Hepatocyte (in vitro differentiated cells): ENCODE data around the gene QRSL1. TPM values are rescaled to one million over a fixed set of nuclear protein-coding genes. Genes with fewer than 3 reads are reported as not detected.
"Not testable (repeated sequence)": the region's sequence is repeated elsewhere in the genome, so short reads cannot be mapped to it uniquely, and the experiment has no call there.

Experiments
- DNase-seq: peaks from one replicate; pipeline ENCODE4 v3.0.0-alpha.2; 2016; ENCODE audit warnings: low spot score
- H2AFZ ChIP-seq: fragments of 200-600 bp; sonication (generic); 2 replicates; pipeline ENCODE4 v1.6.0; 2016; ENCODE audit warnings: antibody characterized with exemption, mild to moderate bottlenecking
- H3K27ac ChIP-seq: fragments of 200-600 bp; sonication (generic); 2 replicates; pipeline ENCODE4 v1.5.1; 2016; ENCODE audit warnings: mild to moderate bottlenecking
- H3K27me3 ChIP-seq: fragments of 200-600 bp; sonication (generic); 2 replicates; pipeline ENCODE4 v1.6.1; 2016
- H3K36me3 ChIP-seq: fragments of 200-600 bp; sonication (generic); replicated peaks from 2 replicates; pipeline ENCODE4 v1.5.1; 2016; ENCODE audit warnings: low read depth; ENCODE audit not compliant: insufficient read depth
- H3K4me1 ChIP-seq: fragments of 200-600 bp; sonication (generic); 2 replicates; pipeline ENCODE4 v1.5.1; 2016; ENCODE audit warnings: mild to moderate bottlenecking, moderate library complexity; ENCODE audit not compliant: insufficient read depth
- H3K4me2 ChIP-seq: fragments of 200-600 bp; sonication (generic); 2 replicates; pipeline ENCODE4 v1.6.0; 2016
- H3K4me3 ChIP-seq: fragments of 200-600 bp; sonication (generic); 2 replicates; pipeline ENCODE4 v1.5.1; 2016; ENCODE audit warnings: mild to moderate bottlenecking
- H3K79me2 ChIP-seq: fragments of 200-600 bp; sonication (generic); 2 replicates; pipeline ENCODE4 v1.6.0; 2017; ENCODE audit warnings: mild to moderate bottlenecking
- H3K9me2 ChIP-seq: fragments of 200-600 bp; sonication (generic); replicated peaks from 2 replicates; pipeline ENCODE4 v1.6.0; 2017; ENCODE audit warnings: mild to moderate bottlenecking; ENCODE audit not compliant: insufficient read depth
- H3K9me3 ChIP-seq: fragments of 200-600 bp; sonication (generic); 2 replicates; pipeline ENCODE4 v1.5.1; 2016; ENCODE audit warnings: low read depth, mild to moderate bottlenecking
- H4K20me1 ChIP-seq: fragments of 200-600 bp; sonication (generic); 2 replicates; pipeline ENCODE4 v1.6.0; 2016; ENCODE audit warnings: mild to moderate bottlenecking; ENCODE audit not compliant: insufficient read depth, poor library complexity, severe bottlenecking
- EZH2 ChIP-seq: fragments of 200-600 bp; sonication (generic); IDR thresholded peaks from 2 replicates; pipeline ENCODE4 v1.6.1; 2016; ENCODE audit warnings: antibody characterized with exemption, mild to moderate bottlenecking, borderline replicate concordance
- EZH2phosphoT487 ChIP-seq: fragments of 200-600 bp; sonication (generic); IDR thresholded peaks from one replicate; pipeline ENCODE4 v1.6.1; 2018; ENCODE audit warnings: antibody characterized with exemption, mild to moderate bottlenecking, low read depth, moderate library complexity; ENCODE audit not compliant: unreplicated experiment, severe bottlenecking
- WGBS: methylation state at CpG from one replicate; pipeline ENCODE4 v1.1.6; 2016; ENCODE audit warnings: low lambda C conversion rate; ENCODE audit errors: missing lambda C conversion rate; 5-methylcytosine and 5-hydroxymethylcytosine counted together
- polyA plus RNA-seq: library from polyadenylated mRNA; unstranded; fragments of >200 nt; fragmentation: Nextera tagmentation; extraction: Ambion mirVana; gene quantifications from 2 replicates; pipeline ENCODE4 v1.2.1, GENCODE V29; 2016
- total RNA-seq: library from RNA; depleted of rRNA; stranded (reverse); fragments of >200 nt; gene quantifications from 2 replicates; pipeline ENCODE4 v1.2.3, GENCODE V29; 2014
- TF ChIP-seq, protein P1 (sequence below): fragments of 200-600 bp; sonication (generic); IDR thresholded peaks from 2 replicates; pipeline ENCODE4 v1.5.1; 2016; ENCODE audit warnings: antibody characterized with exemption, mild to moderate bottlenecking; ENCODE audit not compliant: poor library complexity

QRSL1 gene
- total and polyA plus RNA-seq, 2 experiments from 2014 or later = 9.9 to 13.6 TPM

DNA sequence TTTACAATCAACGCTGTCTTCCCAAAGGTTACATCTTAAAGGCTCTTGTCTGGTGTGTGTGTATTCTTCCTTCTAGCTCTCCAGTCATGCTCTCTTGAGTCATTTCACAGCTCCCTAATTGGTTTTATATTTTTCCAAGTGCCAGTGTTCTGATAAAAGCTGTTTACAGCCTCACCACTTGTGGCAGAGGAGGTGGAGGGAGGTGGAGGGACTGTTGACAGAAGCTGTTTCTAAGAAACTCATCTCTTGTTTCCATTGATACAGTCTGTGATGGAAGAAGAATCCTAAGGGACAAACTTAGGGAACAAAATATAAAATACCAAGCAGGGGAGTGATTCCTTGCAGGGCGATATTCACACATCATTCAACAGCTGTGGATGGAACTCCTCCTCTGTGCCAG lies 64.0 kb downstream of the QRSL1 start:
- H3K9me3 ChIP-seq = no peaks in the 10 kb centered on the region
- 91% methylated on average over 2 of the region's 2 CpGs for WGBS
- no peaks in the 10 kb centered on the region for H3K36me3 ChIP-seq
- no peak overlapping the region for H2AFZ ChIP-seq
- no peak for DNase-seq
- no peak overlapping the region for H3K4me3 ChIP-seq
- no peaks in the 10 kb centered on the region for H3K79me2 ChIP-seq
- no peak overlapping the region for H3K4me2 ChIP-seq
- no peaks in the 10 kb centered on the region for H4K20me1 ChIP-seq
- H3K9me2 ChIP-seq = no peaks in the 10 kb centered on the region
- no peaks in the 10 kb centered on the region for H3K4me1 ChIP-seq
- TF ChIP-seq EZH2 (no peak), EZH2phosphoT487 (no peak)
- TF ChIP-seq, protein P1, sequence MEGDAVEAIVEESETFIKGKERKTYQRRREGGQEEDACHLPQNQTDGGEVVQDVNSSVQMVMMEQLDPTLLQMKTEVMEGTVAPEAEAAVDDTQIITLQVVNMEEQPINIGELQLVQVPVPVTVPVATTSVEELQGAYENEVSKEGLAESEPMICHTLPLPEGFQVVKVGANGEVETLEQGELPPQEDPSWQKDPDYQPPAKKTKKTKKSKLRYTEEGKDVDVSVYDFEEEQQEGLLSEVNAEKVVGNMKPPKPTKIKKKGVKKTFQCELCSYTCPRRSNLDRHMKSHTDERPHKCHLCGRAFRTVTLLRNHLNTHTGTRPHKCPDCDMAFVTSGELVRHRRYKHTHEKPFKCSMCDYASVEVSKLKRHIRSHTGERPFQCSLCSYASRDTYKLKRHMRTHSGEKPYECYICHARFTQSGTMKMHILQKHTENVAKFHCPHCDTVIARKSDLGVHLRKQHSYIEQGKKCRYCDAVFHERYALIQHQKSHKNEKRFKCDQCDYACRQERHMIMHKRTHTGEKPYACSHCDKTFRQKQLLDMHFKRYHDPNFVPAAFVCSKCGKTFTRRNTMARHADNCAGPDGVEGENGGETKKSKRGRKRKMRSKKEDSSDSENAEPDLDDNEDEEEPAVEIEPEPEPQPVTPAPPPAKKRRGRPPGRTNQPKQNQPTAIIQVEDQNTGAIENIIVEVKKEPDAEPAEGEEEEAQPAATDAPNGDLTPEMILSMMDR = no peak
- no peaks in the 10 kb centered on the region for H3K27me3 ChIP-seq
- no peak overlapping the region for H3K27ac ChIP-seq

DNA sequence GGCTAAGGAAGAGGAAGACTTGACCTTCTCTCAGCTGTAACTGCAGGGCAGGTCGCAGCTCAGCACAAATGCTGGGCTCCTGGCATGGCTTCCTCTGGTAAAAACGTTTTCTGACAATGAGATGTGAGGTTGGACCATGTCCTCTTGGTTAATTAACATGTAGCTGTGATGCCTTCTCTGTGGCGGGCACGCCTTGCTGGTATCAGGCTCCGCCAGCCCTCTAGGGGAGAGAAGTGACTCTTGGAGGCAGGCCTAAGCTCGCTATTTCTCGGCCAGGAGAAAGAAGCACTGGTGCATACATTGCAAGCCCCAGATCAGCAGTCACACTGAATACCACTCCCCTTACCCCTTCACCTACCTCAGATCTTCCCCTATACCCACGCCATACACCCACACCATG lies 65.0 kb downstream of the QRSL1 start:
- Histone ChIP-seq H3K27me3 (no peaks in the 10 kb centered on the region), H2AFZ (no peak overlapping the region), H3K4me2 (no peak overlapping the region), H4K20me1 (no peaks in the 10 kb centered on the region), H3K79me2 (no peaks in the 10 kb centered on the region), H3K4me3 (no peak overlapping the region), H3K36me3 (no peaks in the 10 kb centered on the region), H3K9me3 (no peaks in the 10 kb centered on the region), H3K9me2 (no peaks in the 10 kb centered on the region), H3K4me1 (no peaks in the 10 kb centered on the region), H3K27ac (no peak overlapping the region)
- no peak for TF ChIP-seq EZH2phosphoT487
- TF ChIP-seq EZH2 = no peak
- TF ChIP-seq, protein P1 = no peak
- no peak for DNase-seq
- WGBS = 87% methylated on average over 8 of the region's 8 CpGs

DNA sequence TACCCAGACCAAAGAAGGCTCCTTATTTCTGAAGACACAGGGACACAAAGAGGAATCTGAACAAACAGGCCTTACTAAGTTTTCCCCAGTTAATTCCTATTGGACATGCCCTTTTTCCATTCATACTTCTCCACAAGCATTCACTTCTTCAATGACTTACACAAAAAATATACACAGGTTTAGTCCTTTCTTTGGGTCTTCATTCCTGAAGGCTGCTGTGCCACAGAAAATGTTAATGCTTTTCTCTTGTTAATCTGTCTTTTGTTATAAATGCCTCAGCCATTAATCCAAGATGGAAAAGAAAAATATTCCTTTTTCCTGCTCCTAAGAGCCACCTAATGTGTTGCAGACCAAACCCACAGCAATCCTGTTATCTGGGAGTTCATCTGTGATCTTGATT lies 71.2 kb downstream of the QRSL1 start:
- no peak for DNase-seq
- no peak overlapping the region for H3K4me3 ChIP-seq
- H3K27me3 ChIP-seq = no peaks in the 10 kb centered on the region
- no peaks in the 10 kb centered on the region for H3K9me3 ChIP-seq
- no peaks in the 10 kb centered on the region for H3K4me1 ChIP-seq
- H2AFZ ChIP-seq = no peak overlapping the region
- H3K36me3 ChIP-seq = no peaks in the 10 kb centered on the region
- no peak overlapping the region for H3K27ac ChIP-seq
- H3K9me2 ChIP-seq = no peaks in the 10 kb centered on the region
- H3K79me2 ChIP-seq = no peaks in the 10 kb centered on the region
- TF ChIP-seq EZH2 (no peak), EZH2phosphoT487 (no peak)
- TF ChIP-seq, protein P1 = no peak
- no peaks in the 10 kb centered on the region for H4K20me1 ChIP-seq
- H3K4me2 ChIP-seq = no peak overlapping the region

DNA sequence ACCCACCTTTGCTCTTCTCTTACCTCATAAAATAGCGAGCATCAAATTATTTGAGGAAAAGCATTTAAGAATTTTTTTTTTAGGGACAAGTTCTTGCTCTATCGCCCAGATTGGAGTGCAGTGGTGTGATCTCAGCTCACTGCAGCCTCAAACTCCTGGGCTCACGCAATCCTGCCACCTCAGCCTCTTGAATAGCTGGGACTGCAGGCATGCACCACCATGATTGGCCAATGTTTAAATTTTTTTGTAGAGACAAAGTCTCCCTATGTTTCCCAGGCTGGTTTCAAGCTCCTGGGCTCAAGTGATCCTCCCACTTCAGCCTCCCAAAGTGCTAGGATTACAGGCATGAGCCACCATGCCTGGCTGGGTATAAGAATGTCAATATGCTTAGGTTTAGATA lies 71.8 kb downstream of the QRSL1 start:
- not testable (repeated sequence) for H4K20me1 ChIP-seq, H3K36me3 ChIP-seq, H3K27ac ChIP-seq, H3K79me2 ChIP-seq, H3K4me3 ChIP-seq, H3K4me2 ChIP-seq, H3K4me1 ChIP-seq, H3K9me3 ChIP-seq, DNase-seq, H3K9me2 ChIP-seq, H2AFZ ChIP-seq, H3K27me3 ChIP-seq
- 94% methylated on average over 3 of the region's 3 CpGs for WGBS
